Stimulated activated CD8-positive, alpha-beta memory T cell treated with anti-CD3 and anti-CD28 coated beads, Interleukin-4, amount 100 ng/mL, for 1 hour (primary cell): ENCODE results near the gene PLXNB3.

Experiments used
- DNase-seq, 2 donors: peaks; one replicate each; pipeline ENCODE4 v3.0.0-alpha.2; 2020; ENCODE audit warnings: low read depth in 2 of 2, low spot score in 1 of 2

PLXNB3 gene

GRCh38 chrX:153784325-153784967 is 20.4 kb downstream of the PLXNB3 start:
- DNase-seq = no peak

- DNase-seq = no peak
Observed at GRCh38 chrX:153786669-153787068, 22.6 kb downstream of the PLXNB3 start.

- DNase-seq = no peak
Observed at GRCh38 chrX:153789654-153790053, 25.6 kb downstream of the PLXNB3 start.

- no peak for DNase-seq
Observed at GRCh38 chrX:153791104-153791852, 27.2 kb downstream of the PLXNB3 start.

GRCh38 chrX:153792368-153792767 is 28.3 kb downstream of the PLXNB3 start:
- no peak for DNase-seq

GRCh38 chrX:153793291-153793690 is 29.2 kb downstream of the PLXNB3 start:
- DNase-seq = no peak

- DNase-seq = peak; percentile 73 to 83
Observed at GRCh38 chrX:153794018-153794896, 30.2 kb downstream of the PLXNB3 start, which contains the start of the genes IDH3G and SSR4. Gene IDH3G (minus strand): TSS chrX:153794375. CDS start chrX:153794326, 49 bp downstream. Gene SSR4 (plus strand): TSS chrX:153794668. CDS start chrX:153794688, 20 bp downstream.

GRCh38 chrX:153794897-153795816 is 31.1 kb downstream of the PLXNB3 start:
- DNase-seq = no peak

- DNase-seq = no peak
Observed at GRCh38 chrX:153797415-153798015, 33.5 kb downstream of the PLXNB3 start.

- DNase-seq = no peak
Observed at GRCh38 chrX:153799326-153799725, 35.3 kb downstream of the PLXNB3 start.

- DNase-seq = no peak
Observed at GRCh38 chrX:153800177-153800722, 36.2 kb downstream of the PLXNB3 start.

GRCh38 chrX:153800746-153801145 is 36.7 kb downstream of the PLXNB3 start:
- DNase-seq = no peak

GRCh38 chrX:153801669-153802068 is 37.6 kb downstream of the PLXNB3 start:
- no peak for DNase-seq

GRCh38 chrX:153802513-153803045 is 38.5 kb downstream of the PLXNB3 start:
- no peak for DNase-seq

GRCh38 chrX:153803211-153804099 is 39.4 kb downstream of the PLXNB3 start:
- DNase-seq = no peak

GRCh38 chrX:153804100-153804595 is 40.1 kb downstream of the PLXNB3 start:
- DNase-seq = no peak

- DNase-seq = no peak
Observed at GRCh38 chrX:153804621-153805020, 40.6 kb downstream of the PLXNB3 start.

- no peak for DNase-seq
Observed at GRCh38 chrX:153805436-153805835, 41.4 kb downstream of the PLXNB3 start.
